C1 segment of cervical spinal cord (tissue), 14 donors: ENCODE results near the gene ATOSA.

Experiments used
- DNase-seq, 14 donors: peaks; one replicate each; lab custom pipeline; 2025; lab: John Stamatoyannopoulos, UW

ATOSA gene

GRCh38 chr15:52683580-52683979 lies 4.4 kb upstream of the ATOSA start:
- DNase-seq = no peak

- no peak for DNase-seq
These were observed 3.6 kb upstream of the ATOSA start for GRCh38 chr15:52682781-52683180.

GRCh38 chr15:52682200-52682599 lies 3.0 kb upstream of the ATOSA start:
- DNase-seq = no peak

GRCh38 chr15:52681441-52681840 lies 2.3 kb upstream of the ATOSA start:
- DNase-seq = no peak

GRCh38 chr15:52680761-52681160 lies 1.6 kb upstream of the ATOSA start:
- no peak for DNase-seq

GRCh38 chr15:52680041-52680391 lies 828 bp upstream of the ATOSA start:
- DNase-seq = no peak

GRCh38 chr15:52678468-52679231 lies 538 bp downstream of the ATOSA start:
- DNase-seq = peak in 12 of 14 donors; percentile 49 to 87 (median 67)

GRCh38 chr15:52677593-52678467 lies 1.4 kb downstream of the ATOSA start:
- peak in 13 of 14 donors; percentile 3 to 74 (median 60) for DNase-seq

GRCh38 chr15:52674831-52675230 lies 4.4 kb downstream of the ATOSA start:
- no peak for DNase-seq

- DNase-seq = no peak
These were observed 5.5 kb downstream of the ATOSA start for GRCh38 chr15:52673734-52674133.

- no peak for DNase-seq
These were observed 5.9 kb downstream of the ATOSA start for GRCh38 chr15:52673312-52673711.

GRCh38 chr15:52672661-52673060 lies 6.5 kb downstream of the ATOSA start:
- no peak for DNase-seq

GRCh38 chr15:52670087-52670486 lies 9.1 kb downstream of the ATOSA start:
- no peak for DNase-seq

- no peak for DNase-seq
These were observed 11.1 kb downstream of the ATOSA start for GRCh38 chr15:52668133-52668532.

GRCh38 chr15:52667597-52667996 lies 11.6 kb downstream of the ATOSA start:
- no peak for DNase-seq

GRCh38 chr15:52663536-52664294 lies 15.5 kb downstream of the ATOSA start:
- DNase-seq = no peak

- DNase-seq = no peak
These were observed 17.3 kb downstream of the ATOSA start for GRCh38 chr15:52661909-52662308.

GRCh38 chr15:52660192-52660591 lies 19.0 kb downstream of the ATOSA start:
- no peak for DNase-seq

GRCh38 chr15:52658955-52659354 lies 20.2 kb downstream of the ATOSA start:
- DNase-seq = no peak

- peak in 1 of 14 donors; percentile 16 for DNase-seq
These were observed 21.9 kb downstream of the ATOSA start for GRCh38 chr15:52657338-52657737.

- DNase-seq = peak in 1 of 14 donors; percentile 69
These were observed 22.8 kb downstream of the ATOSA start for GRCh38 chr15:52656412-52656811.

- peak in 1 of 14 donors; percentile 5 for DNase-seq
These were observed 25.7 kb downstream of the ATOSA start for GRCh38 chr15:52653431-52653964.
